ENCODE measurements around the gene LAX1.

LAX1 gene

DNA sequence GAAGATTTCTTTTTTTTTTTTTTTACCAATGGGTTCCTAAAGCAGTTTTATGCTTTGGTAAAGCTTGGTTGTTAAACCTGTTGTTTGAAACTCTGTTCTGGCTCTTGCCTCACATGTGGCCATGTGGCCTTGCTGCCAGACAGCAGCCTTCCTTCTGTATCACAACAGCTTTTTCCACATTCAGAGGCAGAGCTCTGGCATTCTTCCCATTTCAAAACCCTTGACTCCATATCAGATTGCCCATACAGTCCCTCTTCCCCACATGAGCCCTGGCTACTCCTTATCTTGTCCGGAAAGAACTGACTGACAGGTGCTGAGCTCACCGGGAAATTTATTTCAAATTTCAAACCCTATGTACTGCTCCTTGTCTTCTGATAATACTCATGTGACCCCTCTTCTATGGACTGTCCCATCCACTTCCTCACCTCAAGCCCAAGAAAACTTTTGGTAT, 38.5 kb upstream of the LAX1 start:
- no peaks in the 10 kb centered on the region for H3K4me1 ChIP-seq (ENCODE audit: low read length)
- H3K36me3 ChIP-seq (replicated peaks; ENCODE audit: low read depth, low read length), result no peaks in the 10 kb centered on the region
- no peak for TF ChIP-seq EZH2phosphoT487 (IDR thresholded peaks at IDR 0.05; ENCODE audit: low read depth)
- TF ChIP-seq, protein P1, sequence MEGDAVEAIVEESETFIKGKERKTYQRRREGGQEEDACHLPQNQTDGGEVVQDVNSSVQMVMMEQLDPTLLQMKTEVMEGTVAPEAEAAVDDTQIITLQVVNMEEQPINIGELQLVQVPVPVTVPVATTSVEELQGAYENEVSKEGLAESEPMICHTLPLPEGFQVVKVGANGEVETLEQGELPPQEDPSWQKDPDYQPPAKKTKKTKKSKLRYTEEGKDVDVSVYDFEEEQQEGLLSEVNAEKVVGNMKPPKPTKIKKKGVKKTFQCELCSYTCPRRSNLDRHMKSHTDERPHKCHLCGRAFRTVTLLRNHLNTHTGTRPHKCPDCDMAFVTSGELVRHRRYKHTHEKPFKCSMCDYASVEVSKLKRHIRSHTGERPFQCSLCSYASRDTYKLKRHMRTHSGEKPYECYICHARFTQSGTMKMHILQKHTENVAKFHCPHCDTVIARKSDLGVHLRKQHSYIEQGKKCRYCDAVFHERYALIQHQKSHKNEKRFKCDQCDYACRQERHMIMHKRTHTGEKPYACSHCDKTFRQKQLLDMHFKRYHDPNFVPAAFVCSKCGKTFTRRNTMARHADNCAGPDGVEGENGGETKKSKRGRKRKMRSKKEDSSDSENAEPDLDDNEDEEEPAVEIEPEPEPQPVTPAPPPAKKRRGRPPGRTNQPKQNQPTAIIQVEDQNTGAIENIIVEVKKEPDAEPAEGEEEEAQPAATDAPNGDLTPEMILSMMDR (IDR thresholded peaks at IDR 0.05; ENCODE audit: low read depth, low read length), result no peak
- H2AFZ ChIP-seq (ENCODE audit: low read depth, low read length), result no peak overlapping the region
- no peaks in the 10 kb centered on the region for H4K20me1 ChIP-seq (ENCODE audit: insufficient read depth, low read length)
- H3K9ac ChIP-seq (ENCODE audit: low read length), result no peak overlapping the region
- H3K27ac ChIP-seq (ENCODE audit: low read length), result no peak overlapping the region
- H3K79me2 ChIP-seq (ENCODE audit: low read length), result no peaks in the 10 kb centered on the region
- no peak overlapping the region for H3K4me3 ChIP-seq (ENCODE audit: low read length)
- peaks cover 17% of the 10 kb centered on the region; the same call in 1 of the 2 replicates for H3K27me3 ChIP-seq (ENCODE audit: low read depth, low read length)
- H3K4me2 ChIP-seq (ENCODE audit: low read length), result no peak overlapping the region
- no peaks in the 10 kb centered on the region for H3K9me3 ChIP-seq (ENCODE audit: insufficient read depth, low read length)

DNA sequence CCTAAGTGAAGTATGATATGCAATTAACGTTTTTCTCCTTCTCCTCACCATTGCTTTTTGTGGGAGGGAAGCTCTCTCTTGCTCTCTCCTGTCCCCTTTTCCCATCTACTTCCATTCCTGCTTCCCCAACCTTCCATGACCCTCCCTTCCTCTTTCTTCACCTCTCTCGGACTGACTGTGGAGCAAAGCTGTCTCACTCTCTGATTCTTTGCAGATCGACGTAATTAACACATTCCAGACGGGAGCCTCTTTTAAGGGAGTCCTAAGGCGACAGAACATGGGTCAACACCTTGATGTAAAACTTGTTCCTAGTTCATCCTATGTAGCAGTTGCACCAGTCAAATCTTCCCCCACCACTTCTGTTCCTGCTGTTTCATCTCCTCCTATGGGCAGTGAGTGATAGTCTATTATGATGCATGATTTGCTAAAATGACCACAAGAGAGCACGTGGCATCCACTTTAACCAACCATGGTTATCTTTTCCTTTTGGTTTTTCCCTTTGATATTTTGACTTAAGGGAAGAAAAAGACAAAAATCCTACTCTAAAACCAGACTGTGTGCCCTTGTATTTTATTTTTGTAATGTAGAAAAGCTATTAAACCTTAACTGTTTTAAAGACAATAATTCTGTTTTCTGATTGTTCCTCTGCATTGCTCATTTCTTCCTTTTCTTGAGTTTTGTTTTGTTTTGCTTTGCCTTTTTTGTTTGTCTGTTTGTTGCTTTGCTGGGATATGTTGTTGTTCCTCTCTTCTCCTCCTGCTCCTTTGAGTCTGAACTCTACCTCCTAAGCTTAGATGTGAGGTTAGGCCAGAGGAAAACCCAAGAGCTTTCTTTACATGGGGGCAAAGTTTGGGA, 31.7 kb upstream of the LAX1 start:
- TF ChIP-seq, protein P1 (IDR thresholded peaks at IDR 0.05; ENCODE audit: low read depth, low read length), result no peak
- TF ChIP-seq EZH2phosphoT487 (IDR thresholded peaks at IDR 0.05; ENCODE audit: low read depth), result no peak
- no peak overlapping the region for H3K9ac ChIP-seq (ENCODE audit: low read length)
- H2AFZ ChIP-seq (ENCODE audit: low read depth, low read length), result no peak overlapping the region
- H3K9me3 ChIP-seq (ENCODE audit: insufficient read depth, low read length), result no peaks in the 10 kb centered on the region
- no peaks in the 10 kb centered on the region for H3K79me2 ChIP-seq (ENCODE audit: low read length)
- no peaks in the 10 kb centered on the region for H3K4me1 ChIP-seq (ENCODE audit: low read length)
- no peaks in the 10 kb centered on the region for H3K36me3 ChIP-seq (replicated peaks; ENCODE audit: low read depth, low read length)
- no peaks in the 10 kb centered on the region for H4K20me1 ChIP-seq (ENCODE audit: insufficient read depth, low read length)
- peaks cover 26% of the 10 kb centered on the region for H3K27me3 ChIP-seq (ENCODE audit: low read depth, low read length)
- H3K4me3 ChIP-seq (ENCODE audit: low read length), result no peak overlapping the region
- no peak overlapping the region for H3K27ac ChIP-seq (ENCODE audit: low read length)
- H3K4me2 ChIP-seq (ENCODE audit: low read length), result no peak overlapping the region

DNA sequence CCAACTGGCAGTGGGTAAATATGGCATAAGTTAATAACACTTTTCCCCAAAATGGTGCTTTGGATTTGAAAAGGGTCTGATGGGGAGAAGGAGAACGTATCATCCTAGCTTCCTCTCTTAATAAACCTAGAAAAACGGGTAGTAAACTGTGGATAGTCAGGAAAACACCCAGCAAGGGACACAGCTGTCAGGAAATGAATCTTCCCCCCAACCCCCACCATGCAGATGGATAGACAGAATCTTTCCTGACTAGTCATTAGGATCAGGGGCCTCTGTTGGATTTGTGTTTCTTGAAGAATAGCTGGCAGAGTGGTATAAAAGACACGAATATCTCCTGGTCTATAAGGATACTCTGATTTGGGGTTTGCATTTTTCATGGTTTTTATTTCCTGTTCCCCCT, 22.5 kb upstream of the LAX1 start:
- no peaks in the 10 kb centered on the region for H3K9me3 ChIP-seq (ENCODE audit: insufficient read depth, low read length)
- H3K27me3 ChIP-seq (ENCODE audit: low read depth, low read length), result peaks cover 33% of the 10 kb centered on the region
- no peak overlapping the region for H3K4me3 ChIP-seq (ENCODE audit: low read length)
- no peaks in the 10 kb centered on the region for H4K20me1 ChIP-seq (ENCODE audit: insufficient read depth, low read length)
- no peaks in the 10 kb centered on the region for H3K79me2 ChIP-seq (ENCODE audit: low read length)
- TF ChIP-seq, protein P1 (IDR thresholded peaks at IDR 0.05; ENCODE audit: low read depth, low read length), result no peak
- no peak for TF ChIP-seq EZH2phosphoT487 (IDR thresholded peaks at IDR 0.05; ENCODE audit: low read depth)
- no peak overlapping the region for H3K27ac ChIP-seq (ENCODE audit: low read length)
- H3K9ac ChIP-seq (ENCODE audit: low read length), result no peak overlapping the region
- peaks cover 17% of the 10 kb centered on the region for H3K4me1 ChIP-seq (ENCODE audit: low read length)
- no peak overlapping the region for H3K4me2 ChIP-seq (ENCODE audit: low read length)
- H2AFZ ChIP-seq (ENCODE audit: low read depth, low read length), result no peak overlapping the region
- H3K36me3 ChIP-seq (replicated peaks; ENCODE audit: low read depth, low read length), result no peaks in the 10 kb centered on the region

DNA sequence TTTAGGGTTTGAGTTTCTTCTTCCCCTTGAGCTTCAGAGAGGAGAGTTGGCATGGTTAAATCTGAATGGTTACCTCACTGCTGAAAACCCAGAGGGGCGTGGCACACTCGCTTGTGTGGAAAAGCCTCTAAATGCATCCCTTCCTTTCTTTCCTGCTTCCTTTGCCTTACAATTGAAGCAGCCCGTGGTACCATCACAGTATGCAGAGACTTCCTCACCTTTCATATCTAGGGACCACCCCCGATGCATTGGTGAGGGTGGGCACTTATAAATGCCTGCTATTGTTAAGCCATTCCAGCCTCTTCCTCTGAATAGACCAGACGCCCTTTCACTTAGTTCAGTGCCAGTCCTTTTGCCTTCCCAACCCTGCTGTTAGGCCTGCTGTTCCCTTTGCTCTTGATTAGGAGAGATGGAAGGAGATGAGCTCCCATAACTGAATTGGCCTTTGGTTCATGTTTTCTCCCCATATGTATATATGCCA, 21.9 kb upstream of the LAX1 start:
- TF ChIP-seq, protein P1 (IDR thresholded peaks at IDR 0.05; ENCODE audit: low read depth, low read length), result no peak
- no peak for TF ChIP-seq EZH2phosphoT487 (IDR thresholded peaks at IDR 0.05; ENCODE audit: low read depth)
- H3K36me3 ChIP-seq (replicated peaks; ENCODE audit: low read depth, low read length), result no peaks in the 10 kb centered on the region
- no peaks in the 10 kb centered on the region for H4K20me1 ChIP-seq (ENCODE audit: insufficient read depth, low read length)
- H3K9ac ChIP-seq (ENCODE audit: low read length), result no peak overlapping the region
- peaks cover 26% of the 10 kb centered on the region for H3K27me3 ChIP-seq (ENCODE audit: low read depth, low read length)
- peaks cover 17% of the 10 kb centered on the region for H3K4me1 ChIP-seq (ENCODE audit: low read length)
- no peaks in the 10 kb centered on the region for H3K79me2 ChIP-seq (ENCODE audit: low read length)
- no peak overlapping the region for H3K4me2 ChIP-seq (ENCODE audit: low read length)
- no peak overlapping the region for H3K4me3 ChIP-seq (ENCODE audit: low read length)
- H3K9me3 ChIP-seq (ENCODE audit: insufficient read depth, low read length), result no peaks in the 10 kb centered on the region
- no peak overlapping the region for H2AFZ ChIP-seq (ENCODE audit: low read depth, low read length)
- H3K27ac ChIP-seq (ENCODE audit: low read length), result no peak overlapping the region
